Frontal cortex (tissue), 4 donors: Measurements from ENCODE around the gene LMX1B. TPM values are rescaled to one million over a fixed set of nuclear protein-coding genes. Genes with fewer than 3 reads are reported as not detected.
"Not testable (repeated sequence)": the region's sequence is repeated elsewhere in the genome, so short reads cannot be mapped to it uniquely, and the experiment has no call there.

ENCODE experiments used
- DNase-seq, 2 donors: peaks; one replicate each; pipeline ENCODE4 v3.0.0; 2012; ENCODE audit warnings: low spot score in 2 of 2
- FAIRE-seq: peaks from 2 replicates; lab custom pipeline; 2012; peaks lifted over from hg19 to GRCh38; lab: Jason Lieb, UNC
- total RNA-seq: library from RNA; depleted of rRNA; stranded (reverse); fragments of >200 nt; gene quantifications from one replicate; pipeline ENCODE4 v1.2.3, GENCODE V29; 2014
- donor health status: control.
- donor health status: control.
- donor health status: control.

LMX1B gene
- total RNA-seq, 1 donor from 2014 or later = under 0.01 TPM

DNA sequence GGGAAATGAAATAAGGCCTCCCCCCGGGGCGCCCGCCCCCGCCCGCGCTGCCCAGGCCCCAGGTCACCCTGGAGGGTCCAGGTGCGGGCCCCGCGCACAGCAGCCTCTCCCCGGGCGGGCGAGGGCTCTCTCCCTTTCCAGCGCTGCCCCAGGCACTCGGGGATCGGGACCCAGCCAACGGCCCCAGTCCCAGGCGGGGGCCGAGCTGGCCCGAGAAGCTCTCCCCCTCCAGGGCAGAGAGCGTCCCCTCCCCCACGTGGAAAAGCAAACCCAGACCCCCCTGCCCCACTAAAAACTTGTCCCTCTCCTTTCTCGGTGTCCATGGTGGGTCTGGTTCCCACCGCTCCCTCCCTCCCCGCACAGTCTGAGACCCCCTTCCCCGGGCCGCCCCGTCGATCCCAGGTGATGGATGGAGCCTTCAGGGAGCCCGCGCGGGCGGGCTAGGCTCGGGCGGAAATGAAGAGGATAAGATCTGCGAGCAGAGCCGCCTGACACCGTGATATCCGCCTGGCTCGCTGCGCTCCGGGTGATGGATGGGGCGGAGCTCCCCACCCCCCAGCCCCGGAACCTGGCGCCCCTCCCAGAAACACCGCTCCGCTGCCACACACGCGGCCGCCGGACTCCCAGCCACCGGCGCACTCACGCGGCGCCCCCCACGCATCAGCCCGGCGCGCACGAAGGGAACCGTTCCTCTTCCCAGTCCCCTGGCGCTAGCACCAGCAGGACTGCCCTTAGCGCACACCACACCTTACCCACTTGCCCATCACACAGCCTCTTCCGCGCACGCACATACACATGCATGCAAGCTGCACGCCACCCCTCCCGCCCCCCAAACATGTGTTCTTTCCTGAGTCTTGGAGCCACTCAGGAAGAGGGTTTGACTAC lies 109.4 kb downstream of the LMX1B start:
- FAIRE-seq = no peak
- peak in 1 of 2 donors; percentile 18 for DNase-seq

DNA sequence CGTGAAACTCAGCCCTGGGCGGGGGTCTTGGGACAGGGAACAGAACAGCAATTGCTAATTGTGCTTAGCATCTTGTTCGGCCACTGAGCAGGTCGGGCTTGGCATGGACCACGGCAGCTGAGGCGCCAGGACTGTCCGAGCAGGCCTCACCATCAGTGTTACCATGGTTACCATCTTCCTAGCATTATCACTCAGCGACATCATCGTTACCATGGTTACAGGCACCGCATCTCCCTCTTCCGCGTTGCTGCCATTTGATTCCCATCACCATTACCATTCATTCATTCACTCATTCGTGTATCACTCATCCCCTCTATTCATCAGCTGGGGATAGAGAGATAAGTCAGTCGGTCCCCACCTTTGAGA lies 110.1 kb downstream of the LMX1B start:
- no peak for FAIRE-seq
- no peak for DNase-seq

DNA sequence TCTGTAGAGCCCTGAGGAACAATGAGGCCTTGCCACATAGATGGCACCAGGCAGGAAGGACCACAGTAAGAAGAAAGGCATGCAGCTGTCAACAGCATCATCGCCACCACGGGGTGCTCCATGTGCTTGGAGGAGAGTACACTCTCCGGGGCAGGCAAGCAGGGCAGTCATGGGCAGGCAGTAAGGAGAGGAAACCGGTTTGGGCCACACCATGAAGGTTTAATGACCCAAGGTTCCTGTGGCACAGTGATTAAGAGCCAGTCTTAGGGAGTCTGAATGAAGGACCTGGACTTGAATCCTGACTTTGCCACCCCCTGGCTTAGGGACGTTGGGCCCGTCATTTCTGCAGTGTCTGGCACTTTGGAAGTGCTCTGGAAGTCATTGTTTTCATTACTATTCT lies 110.5 kb downstream of the LMX1B start:
- no peak for FAIRE-seq
- DNase-seq = no peak

DNA sequence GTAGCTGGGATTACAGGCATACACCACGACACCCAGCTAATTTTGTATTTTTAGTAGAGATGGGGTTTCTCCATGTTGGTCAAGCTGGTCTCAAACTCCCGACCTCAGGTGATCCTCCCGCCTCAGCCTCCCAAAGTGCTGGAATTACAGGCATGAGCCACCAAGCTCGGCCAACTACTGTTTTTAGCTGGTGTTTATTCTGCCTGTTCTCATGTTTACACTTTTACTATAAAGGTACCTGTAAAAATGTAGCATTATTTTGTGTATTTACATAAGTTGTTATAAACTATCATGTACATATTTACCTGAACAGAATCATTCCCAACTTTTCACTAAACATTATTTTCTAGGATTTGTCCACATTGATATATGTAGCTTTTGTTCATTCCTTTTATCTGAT lies 111.8 kb downstream of the LMX1B start:
- not testable (repeated sequence) for DNase-seq, FAIRE-seq

DNA sequence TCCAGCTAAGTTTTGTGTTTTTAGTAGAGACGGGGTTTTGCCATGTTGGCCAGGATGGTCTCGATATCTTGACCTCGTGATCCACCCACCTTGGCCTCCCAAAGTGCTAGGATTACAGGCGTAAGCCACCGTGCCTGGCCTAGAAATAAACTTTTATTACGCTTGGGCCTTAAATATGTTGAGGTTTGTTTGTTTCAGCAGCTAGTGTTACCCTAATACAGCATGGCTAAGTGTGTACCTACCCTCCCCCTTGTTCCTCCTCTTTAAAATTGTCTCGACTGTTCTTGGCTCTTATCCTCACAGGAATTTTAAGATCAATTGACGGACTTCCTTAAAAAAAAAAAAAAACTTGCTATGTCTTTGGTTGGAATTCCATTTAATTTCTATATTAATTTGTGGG lies 114.5 kb downstream of the LMX1B start:
- not testable (repeated sequence) for DNase-seq, FAIRE-seq

DNA sequence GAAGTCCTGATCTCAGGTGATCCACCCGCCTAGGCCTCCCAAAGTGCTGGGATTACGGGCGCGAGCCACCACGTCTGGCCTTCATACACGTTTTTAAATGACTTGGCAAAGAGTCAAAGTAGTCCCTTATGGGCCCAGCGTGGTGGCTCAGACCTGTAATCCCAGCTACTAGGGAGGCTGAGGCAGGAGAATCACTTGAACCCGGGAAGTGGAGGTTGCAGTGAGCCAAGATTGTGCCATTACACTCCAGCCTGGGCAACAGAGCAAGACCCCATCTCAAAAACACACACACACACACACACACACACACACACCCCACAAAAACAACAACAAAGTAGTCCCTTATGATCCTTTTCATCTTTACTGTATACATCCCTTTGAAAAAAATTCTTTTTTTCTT lies 116.9 kb downstream of the LMX1B start:
- not testable (repeated sequence) for FAIRE-seq, DNase-seq

DNA sequence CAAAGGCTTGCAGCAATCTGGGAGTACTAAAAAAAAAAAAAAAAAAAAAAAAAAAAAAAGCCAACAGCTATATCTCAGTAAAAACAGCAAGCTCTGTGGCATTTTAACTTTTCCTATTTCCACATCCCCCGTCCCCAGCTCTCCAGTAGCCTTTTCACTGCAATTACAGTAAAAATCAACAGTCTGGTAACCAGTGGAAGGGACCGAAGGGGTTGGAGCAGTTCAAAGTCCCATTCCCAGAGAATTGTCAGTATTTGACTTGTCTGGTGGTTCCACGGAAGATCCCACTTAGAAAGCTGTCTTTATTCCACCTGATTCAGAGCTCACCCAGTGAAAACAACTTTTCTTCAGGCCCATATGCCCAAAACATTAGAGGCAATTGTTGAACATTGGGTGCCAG lies 119.3 kb downstream of the LMX1B start:
- DNase-seq = no peak
- FAIRE-seq = no peak

DNA sequence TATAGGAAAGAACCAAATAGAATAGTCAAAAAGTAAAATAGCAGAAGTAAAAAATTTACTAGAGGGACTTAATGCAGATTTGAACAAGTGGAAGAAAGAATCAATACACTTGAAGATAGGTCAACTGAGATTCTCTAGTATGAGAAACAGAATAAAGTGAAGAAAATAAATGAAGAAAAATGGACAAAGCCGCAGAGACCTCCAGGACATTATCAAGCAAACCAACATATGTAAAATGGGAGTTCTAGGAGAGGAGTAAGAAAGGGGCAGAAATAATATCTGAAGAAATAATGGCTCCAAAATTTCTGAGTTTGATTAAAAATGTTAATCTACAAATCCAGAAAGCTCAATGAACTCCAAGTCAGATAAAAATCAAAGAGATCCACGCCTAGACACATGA lies 121.1 kb downstream of the LMX1B start:
- FAIRE-seq (no peak), DNase-seq (no peak)

DNA sequence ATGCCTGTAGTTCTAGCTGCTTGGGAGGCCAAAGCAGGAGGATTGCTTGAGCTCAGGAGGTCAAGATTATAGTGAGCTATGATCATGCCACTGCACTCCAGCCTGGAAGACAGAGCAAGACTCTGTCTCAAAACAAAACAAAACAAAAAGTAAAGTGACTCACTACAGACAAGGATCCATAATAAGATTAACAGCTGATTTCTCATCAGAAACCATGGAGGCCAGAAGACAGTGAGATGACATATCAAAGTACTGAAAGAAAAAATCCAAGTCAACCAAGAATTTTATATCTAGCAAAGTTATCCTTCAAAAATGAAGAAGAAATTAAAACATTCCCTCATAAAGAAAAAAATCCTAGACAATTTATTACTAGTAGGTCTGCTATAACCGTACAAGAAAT lies 121.8 kb downstream of the LMX1B start:
- no peak for FAIRE-seq

DNA sequence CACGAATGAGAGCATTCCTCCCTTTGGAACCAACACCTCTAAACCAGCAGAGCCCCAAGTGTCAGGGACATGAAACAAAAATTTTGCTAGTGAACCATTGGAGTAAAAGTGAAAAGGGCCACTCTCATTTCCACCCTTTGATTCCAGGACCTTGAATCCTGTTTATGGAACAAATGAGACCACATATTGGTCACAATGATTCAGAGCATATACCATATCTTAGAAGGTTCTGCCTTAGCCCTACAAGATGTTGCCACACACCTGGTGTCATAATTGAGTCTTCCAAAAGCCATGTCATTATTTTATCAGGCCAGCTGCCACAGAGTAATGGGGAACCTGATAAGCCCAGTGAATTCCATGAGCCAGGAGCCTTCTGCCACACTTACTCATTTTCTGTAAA lies 124.8 kb downstream of the LMX1B start:
- FAIRE-seq = no peak

More for the DNA sequence above, 121.8 kb downstream of the LMX1B start:
- DNase-seq = no peak

DNA sequence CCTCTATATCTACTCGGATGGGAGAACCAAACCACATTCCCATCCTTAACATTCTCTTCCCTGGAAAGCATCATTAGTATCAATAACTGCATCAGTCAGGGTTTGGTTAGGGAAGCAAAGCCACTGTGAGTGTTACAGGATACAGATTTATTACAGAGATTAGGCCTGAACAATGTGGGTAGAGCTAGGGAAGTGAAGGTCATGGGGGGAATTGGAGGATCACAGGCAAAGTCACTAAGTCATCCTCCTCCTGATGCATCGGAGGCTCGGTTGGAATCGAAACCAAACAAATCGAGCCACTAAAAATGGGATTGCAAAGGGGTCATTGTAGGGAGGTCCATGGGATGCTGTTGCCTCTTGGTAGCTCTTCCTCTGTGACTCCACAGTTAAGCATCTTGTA lies 129.3 kb downstream of the LMX1B start:
- no peak for FAIRE-seq
- DNase-seq = no peak

More for the DNA sequence above, 124.8 kb downstream of the LMX1B start:
- DNase-seq = no peak

DNA sequence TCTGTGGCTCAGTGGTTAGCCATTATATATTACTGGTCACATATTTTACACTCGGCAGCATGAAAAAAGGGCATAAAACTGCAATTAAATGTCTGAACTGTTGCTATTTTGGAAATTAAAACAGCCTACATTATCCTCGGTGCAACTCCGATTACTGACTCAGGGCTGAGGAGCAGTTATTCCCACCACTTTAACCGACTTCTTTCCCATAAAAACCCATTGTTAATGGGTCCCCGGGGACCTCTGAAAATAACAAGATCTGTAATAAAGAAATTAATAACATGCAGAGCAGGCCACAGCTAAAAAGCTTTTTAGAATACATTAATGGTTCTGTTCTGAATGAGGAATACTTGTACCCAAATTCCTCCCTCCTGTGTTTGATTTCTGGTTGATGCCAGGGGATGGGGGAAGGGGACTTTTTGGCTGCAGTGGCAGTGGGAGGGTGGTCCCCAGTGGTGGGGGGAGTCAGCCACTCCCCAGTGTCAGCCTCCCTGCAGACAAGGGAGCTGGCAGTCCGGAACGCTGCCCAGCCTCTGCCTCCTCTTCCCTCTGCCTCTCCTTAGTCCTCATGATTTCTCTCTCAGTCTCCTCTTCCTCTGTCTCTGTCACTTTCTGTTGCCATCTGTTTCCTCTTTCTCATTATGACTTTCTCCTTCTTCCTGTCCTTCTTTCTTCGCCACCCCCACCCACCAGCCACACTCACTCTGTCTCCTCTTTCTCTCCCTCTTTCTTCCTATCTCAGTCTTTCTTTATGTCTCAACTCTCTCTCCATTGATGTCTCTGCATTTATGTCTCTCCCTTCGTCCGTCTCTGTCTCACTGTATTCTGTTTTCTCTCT lies 132.1 kb downstream of the LMX1B start:
- FAIRE-seq (no peak), DNase-seq (no peak)

Other genes with a start within 250 kb of the LMX1B start
- gene ZBTB43, start 191.1 kb downstream of the LMX1B start, total RNA-seq = 19.6 TPM
- 73.8 TPM for gene ZBTB34, start 246.7 kb downstream of the LMX1B start, total RNA-seq